Mesendoderm (in vitro differentiated cells): ENCODE measurements around the gene JAK3.

Source experiments
- DNase-seq: peaks from one replicate; pipeline ENCODE4 v3.0.0; 2013
- H2AK5ac ChIP-seq: 2 replicates; pipeline ENCODE4 v1.6.1; 2013; ENCODE audit warnings: low read length, inconsistent platforms
- H2BK120ac ChIP-seq: 2 replicates; pipeline ENCODE4 v1.6.1; 2013; ENCODE audit warnings: low read depth, mild to moderate bottlenecking, low read length, moderate library complexity, mixed read lengths
- H2BK15ac ChIP-seq: replicated peaks from 2 replicates; pipeline ENCODE4 v1.6.1; 2013; ENCODE audit warnings: low read depth, mild to moderate bottlenecking, moderate library complexity
- H2BK5ac ChIP-seq: 2 replicates; pipeline ENCODE4 v1.6.1; 2013; ENCODE audit warnings: low read length, inconsistent platforms
- H3K18ac ChIP-seq: 2 replicates; pipeline ENCODE4 v1.6.1; 2013; ENCODE audit warnings: mild to moderate bottlenecking, low read length, mixed read lengths
- H3K23ac ChIP-seq: one replicate; pipeline ENCODE4 v1.6.1; 2013; ENCODE audit warnings: low read length
- H3K27ac ChIP-seq: 2 replicates; pipeline ENCODE4 v1.5.1; 2013; ENCODE audit warnings: low read depth, mild to moderate bottlenecking, inconsistent platforms, low read length, moderate library complexity
- H3K27me3 ChIP-seq: 2 replicates; pipeline ENCODE4 v1.6.1; 2013; ENCODE audit warnings: low read length, control low read depth, mild to moderate bottlenecking, inconsistent platforms; ENCODE audit not compliant: insufficient read depth, poor library complexity
- H3K36me3 ChIP-seq: 2 replicates; pipeline ENCODE4 v1.6.1; 2013; ENCODE audit warnings: low read length, inconsistent platforms; ENCODE audit not compliant: control insufficient read depth, insufficient read depth
- H3K4ac ChIP-seq: one replicate; pipeline ENCODE4 v1.6.1; 2013; ENCODE audit warnings: low read depth, mild to moderate bottlenecking, low read length, moderate library complexity
- H3K4me1 ChIP-seq: 2 replicates; pipeline ENCODE4 v1.6.1; 2013; ENCODE audit warnings: low read depth, low read length, inconsistent platforms; ENCODE audit not compliant: control insufficient read depth
- H3K4me2 ChIP-seq: 2 replicates; pipeline ENCODE4 v1.6.1; 2013; ENCODE audit warnings: low read length
- H3K4me3 ChIP-seq: 2 replicates; pipeline ENCODE4 v1.5.1; 2013; ENCODE audit warnings: mild to moderate bottlenecking, low read length
- H3K56ac ChIP-seq: one replicate; pipeline ENCODE4 v1.6.1; 2013; ENCODE audit warnings: low read length
- H3K79me1 ChIP-seq: 2 replicates; pipeline ENCODE4 v1.6.1; 2013; ENCODE audit warnings: low read length, inconsistent platforms
- H3K79me2 ChIP-seq: 2 replicates; pipeline ENCODE4 v1.6.1; 2013; ENCODE audit warnings: mild to moderate bottlenecking, low read length; ENCODE audit not compliant: control insufficient read depth, insufficient read depth
- H3K9ac ChIP-seq: 2 replicates; pipeline ENCODE4 v1.6.1; 2013; ENCODE audit warnings: low read length, inconsistent platforms
- H4K5ac ChIP-seq: one replicate; pipeline ENCODE4 v1.6.1; 2013; ENCODE audit warnings: low read length
- H4K8ac ChIP-seq: one replicate; pipeline ENCODE4 v1.6.1; 2013; ENCODE audit warnings: low read depth, mild to moderate bottlenecking, control low read depth, low read length, moderate library complexity
- WGBS: extraction: QIAGEN DNeasy Blood & Tissue Kit; methylation state at CpG from one replicate; pipeline ENCODE4 v1.1.7; 2013; ENCODE audit warnings: low lambda C conversion rate, missing lambda C conversion rate; ENCODE audit not compliant: insufficient coverage; ENCODE audit errors: extremely low coverage; 5-methylcytosine and 5-hydroxymethylcytosine counted together

Gene JAK3

GRCh38 chr19:17855280-17856152 lies 7.7 kb upstream of the JAK3 start:
- no peak overlapping the region for H2BK15ac ChIP-seq
- H3K9ac ChIP-seq: no peak overlapping the region
- no peak overlapping the region for H4K8ac ChIP-seq
- no peak overlapping the region for H3K18ac ChIP-seq
- no peak overlapping the region for H2BK120ac ChIP-seq
- H3K27me3 ChIP-seq: no peaks in the 10 kb centered on the region
- H2AK5ac ChIP-seq: no peak overlapping the region
- H3K27ac ChIP-seq: no peak overlapping the region
- no CpG with 5 or more reads among the region's 29 CpGs for WGBS
- H3K23ac ChIP-seq: no peak overlapping the region
- H3K4me1 ChIP-seq: no peaks in the 10 kb centered on the region
- peaks cover 8% of the 10 kb centered on the region for H3K79me2 ChIP-seq
- peaks cover 2% of the 10 kb centered on the region for H3K79me1 ChIP-seq
- no peak overlapping the region for H3K56ac ChIP-seq
- no peak overlapping the region for H4K5ac ChIP-seq
- H3K36me3 ChIP-seq: no peaks in the 10 kb centered on the region
- H2BK5ac ChIP-seq: no peak overlapping the region
- no peak overlapping the region for H3K4me3 ChIP-seq
- no peak overlapping the region for H3K4ac ChIP-seq
- H3K4me2 ChIP-seq: no peak overlapping the region
- peak; percentile 77 for DNase-seq

GRCh38 chr19:17854061-17854460 lies 6.3 kb upstream of the JAK3 start:
- no peak overlapping the region for H2AK5ac ChIP-seq
- no peak overlapping the region for H4K8ac ChIP-seq
- no peaks in the 10 kb centered on the region for H3K36me3 ChIP-seq
- peak overlapping the region; percentile 7 for H3K56ac ChIP-seq
- H3K9ac ChIP-seq: no peak overlapping the region
- no peak overlapping the region for H2BK15ac ChIP-seq
- no peak overlapping the region for H3K4me2 ChIP-seq
- no peak overlapping the region for H3K18ac ChIP-seq
- H2BK5ac ChIP-seq: no peak overlapping the region
- no peak overlapping the region for H2BK120ac ChIP-seq
- WGBS: no CpG with 5 or more reads among the region's 6 CpGs
- no peaks in the 10 kb centered on the region for H3K4me1 ChIP-seq
- H3K27me3 ChIP-seq: no peaks in the 10 kb centered on the region
- no peak overlapping the region for H3K4me3 ChIP-seq
- no peaks in the 10 kb centered on the region for H3K79me2 ChIP-seq
- no peak overlapping the region for H3K23ac ChIP-seq
- no peak overlapping the region for H4K5ac ChIP-seq
- DNase-seq: no peak
- H3K4ac ChIP-seq: no peak overlapping the region
- no peak overlapping the region for H3K27ac ChIP-seq
- no peaks in the 10 kb centered on the region for H3K79me1 ChIP-seq

- no peak for DNase-seq
- no peak overlapping the region for H3K27ac ChIP-seq
- no CpG with 5 or more reads among the region's 14 CpGs for WGBS
These were observed 962 bp upstream of the JAK3 start for GRCh38 chr19:17848595-17849292.

GRCh38 chr19:17846146-17846545 lies 1.6 kb downstream of the JAK3 start:
- H3K27me3 ChIP-seq: no peaks in the 10 kb centered on the region
- no peak overlapping the region for H4K5ac ChIP-seq
- no peak for DNase-seq
- no peak overlapping the region for H3K4ac ChIP-seq
- H3K36me3 ChIP-seq: no peaks in the 10 kb centered on the region
- no peak overlapping the region for H3K4me2 ChIP-seq
- no peak overlapping the region for H3K9ac ChIP-seq
- no peak overlapping the region for H3K4me3 ChIP-seq
- H2BK5ac ChIP-seq: no peak overlapping the region
- no peak overlapping the region for H4K8ac ChIP-seq
- H3K56ac ChIP-seq: no peak overlapping the region
- no peak overlapping the region for H3K18ac ChIP-seq
- H3K79me2 ChIP-seq: no peaks in the 10 kb centered on the region
- H2AK5ac ChIP-seq: no peak overlapping the region
- H3K79me1 ChIP-seq: no peaks in the 10 kb centered on the region
- H3K4me1 ChIP-seq: no peaks in the 10 kb centered on the region
- H3K23ac ChIP-seq: no peak overlapping the region
- no peak overlapping the region for H2BK120ac ChIP-seq
- H2BK15ac ChIP-seq: no peak overlapping the region
- no peak overlapping the region for H3K27ac ChIP-seq
- WGBS: no CpG with 5 or more reads among the region's 8 CpGs

More at GRCh38 chr19:17848595-17849292, 962 bp upstream of the JAK3 start:
- no peak overlapping the region for H3K4me3 ChIP-seq
- no peak overlapping the region for H2BK5ac ChIP-seq
- H3K4me2 ChIP-seq: no peak overlapping the region
- H3K56ac ChIP-seq: peak overlapping the region; percentile 49
- H3K79me1 ChIP-seq: no peaks in the 10 kb centered on the region
- H4K8ac ChIP-seq: no peak overlapping the region
- H2AK5ac ChIP-seq: no peak overlapping the region
- H3K79me2 ChIP-seq: no peaks in the 10 kb centered on the region
- H3K4ac ChIP-seq: no peak overlapping the region
- no peak overlapping the region for H2BK15ac ChIP-seq
- no peak overlapping the region for H2BK120ac ChIP-seq
- H3K4me1 ChIP-seq: no peaks in the 10 kb centered on the region
- H3K18ac ChIP-seq: no peak overlapping the region
- H3K27me3 ChIP-seq: no peaks in the 10 kb centered on the region
- H3K9ac ChIP-seq: no peak overlapping the region
- no peak overlapping the region for H3K23ac ChIP-seq
- H4K5ac ChIP-seq: no peak overlapping the region
- H3K36me3 ChIP-seq: no peaks in the 10 kb centered on the region

- DNase-seq: no peak
- no peak overlapping the region for H2AK5ac ChIP-seq
- no peak overlapping the region for H2BK15ac ChIP-seq
- no peak overlapping the region for H3K23ac ChIP-seq
- H3K4me1 ChIP-seq: no peaks in the 10 kb centered on the region
- H3K4me2 ChIP-seq: no peak overlapping the region
- H3K56ac ChIP-seq: no peak overlapping the region
- H3K79me2 ChIP-seq: no peaks in the 10 kb centered on the region
- H3K4ac ChIP-seq: no peak overlapping the region
- no peaks in the 10 kb centered on the region for H3K36me3 ChIP-seq
- H4K5ac ChIP-seq: no peak overlapping the region
- no peak overlapping the region for H2BK5ac ChIP-seq
- H4K8ac ChIP-seq: no peak overlapping the region
- no peak overlapping the region for H3K9ac ChIP-seq
- H3K4me3 ChIP-seq: no peak overlapping the region
- H3K27me3 ChIP-seq: no peaks in the 10 kb centered on the region
- H3K79me1 ChIP-seq: no peaks in the 10 kb centered on the region
- no peak overlapping the region for H3K27ac ChIP-seq
- no peak overlapping the region for H2BK120ac ChIP-seq
- no CpG with 5 or more reads among the region's 14 CpGs for WGBS
- H3K18ac ChIP-seq: no peak overlapping the region
These were observed 3.8 kb downstream of the JAK3 start for GRCh38 chr19:17843908-17844490.
